ENCODE data around the gene PSMD11.

DNA sequence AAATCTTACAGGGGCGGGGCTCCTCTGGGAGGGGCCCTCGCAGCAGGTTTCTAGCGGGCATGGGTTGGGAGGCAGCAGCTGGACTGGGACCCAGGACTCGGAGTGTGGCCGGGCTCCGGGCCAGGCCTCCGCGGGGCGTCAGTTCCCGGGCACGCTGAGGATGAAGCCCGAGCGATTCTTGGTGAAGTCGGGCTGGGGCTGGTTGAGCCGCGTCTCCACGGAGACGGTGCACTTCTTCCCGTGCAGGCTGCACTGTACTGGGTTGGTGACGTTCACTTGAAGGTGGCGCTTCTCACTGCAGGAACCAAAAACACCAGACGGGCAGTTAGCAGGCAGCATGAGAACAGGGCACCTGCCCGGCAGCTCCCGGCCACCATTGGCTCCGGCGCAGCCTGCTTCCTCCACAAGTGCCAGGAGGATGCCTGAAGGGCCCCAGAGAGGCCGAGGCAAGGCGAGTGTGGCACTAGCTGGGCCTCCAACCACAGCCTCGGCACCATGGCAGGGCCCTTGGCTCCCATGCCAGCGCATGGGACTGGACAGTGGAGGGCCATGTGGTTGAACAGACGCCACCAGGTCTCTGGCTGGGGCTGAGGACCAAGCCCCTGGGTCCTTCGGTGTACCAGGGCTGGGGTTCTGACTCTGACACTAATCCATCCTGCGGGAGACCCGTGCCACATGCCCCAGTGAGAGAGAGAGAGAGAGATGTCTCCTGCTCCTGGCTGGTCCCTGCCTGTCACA is 50.5 kb downstream of the PSMD11 start:
- TF ChIP-seq, protein P1, sequence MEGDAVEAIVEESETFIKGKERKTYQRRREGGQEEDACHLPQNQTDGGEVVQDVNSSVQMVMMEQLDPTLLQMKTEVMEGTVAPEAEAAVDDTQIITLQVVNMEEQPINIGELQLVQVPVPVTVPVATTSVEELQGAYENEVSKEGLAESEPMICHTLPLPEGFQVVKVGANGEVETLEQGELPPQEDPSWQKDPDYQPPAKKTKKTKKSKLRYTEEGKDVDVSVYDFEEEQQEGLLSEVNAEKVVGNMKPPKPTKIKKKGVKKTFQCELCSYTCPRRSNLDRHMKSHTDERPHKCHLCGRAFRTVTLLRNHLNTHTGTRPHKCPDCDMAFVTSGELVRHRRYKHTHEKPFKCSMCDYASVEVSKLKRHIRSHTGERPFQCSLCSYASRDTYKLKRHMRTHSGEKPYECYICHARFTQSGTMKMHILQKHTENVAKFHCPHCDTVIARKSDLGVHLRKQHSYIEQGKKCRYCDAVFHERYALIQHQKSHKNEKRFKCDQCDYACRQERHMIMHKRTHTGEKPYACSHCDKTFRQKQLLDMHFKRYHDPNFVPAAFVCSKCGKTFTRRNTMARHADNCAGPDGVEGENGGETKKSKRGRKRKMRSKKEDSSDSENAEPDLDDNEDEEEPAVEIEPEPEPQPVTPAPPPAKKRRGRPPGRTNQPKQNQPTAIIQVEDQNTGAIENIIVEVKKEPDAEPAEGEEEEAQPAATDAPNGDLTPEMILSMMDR (IDR thresholded peaks at IDR 0.05 in 8 of 11, conservative IDR thresholded peaks at IDR 0.05 in 3 of 11) = no peak
- TF ChIP-seq POLR2A (IDR thresholded peaks at IDR 0.05) = no peak

All from spleen (tissue), 7 donors.